Activated T-cell treated with anti-CD3 and anti-CD28 coated beads, Interleukin-2, amount 50 U/mL, for 4 hours (primary cell): ENCODE measurements around the gene MAP3K5. TPM values are rescaled to one million over a fixed set of nuclear protein-coding genes. Genes with fewer than 3 reads are reported as not detected.

Experiments used
- ATAC-seq, 2 donors: fragments of 200-7000 bp; cut with Tn5 transposase; one replicate each; pipeline ENCODE4 v1.10.0; 2021
- DNase-seq: peaks from one replicate; pipeline ENCODE4 v3.0.0-alpha.2; 2020
- H3K27me3 Mint-ChIP-seq: one replicate; pipeline ENCODE4 v1.8.0; 2021; ENCODE audit warnings: low read depth, mixed read lengths
- H3K36me3 Mint-ChIP-seq: one replicate; pipeline ENCODE4 v1.8.0; 2022; ENCODE audit warnings: mixed read lengths; ENCODE audit not compliant: insufficient read depth
- H3K4me1 Mint-ChIP-seq: one replicate; pipeline ENCODE4 v1.8.0; 2021; ENCODE audit warnings: low read depth, mixed read lengths
- H3K4me3 Mint-ChIP-seq: one replicate; pipeline ENCODE4 v1.8.0; 2021; ENCODE audit warnings: mild to moderate bottlenecking, moderate library complexity, mixed read lengths
- H3K9me3 Mint-ChIP-seq: one replicate; pipeline ENCODE4 v1.8.0; 2021; ENCODE audit warnings: mixed read lengths
- total RNA-seq, 3 donors: library from RNA; stranded (reverse); gene quantifications; one replicate each; pipeline ENCODE4 v1.2.1, GENCODE V29; 2021

Gene MAP3K5
- total RNA-seq, 3 donors from 2014 or later: 5.7 to 10.5 (median 7.9) TPM

DNA sequence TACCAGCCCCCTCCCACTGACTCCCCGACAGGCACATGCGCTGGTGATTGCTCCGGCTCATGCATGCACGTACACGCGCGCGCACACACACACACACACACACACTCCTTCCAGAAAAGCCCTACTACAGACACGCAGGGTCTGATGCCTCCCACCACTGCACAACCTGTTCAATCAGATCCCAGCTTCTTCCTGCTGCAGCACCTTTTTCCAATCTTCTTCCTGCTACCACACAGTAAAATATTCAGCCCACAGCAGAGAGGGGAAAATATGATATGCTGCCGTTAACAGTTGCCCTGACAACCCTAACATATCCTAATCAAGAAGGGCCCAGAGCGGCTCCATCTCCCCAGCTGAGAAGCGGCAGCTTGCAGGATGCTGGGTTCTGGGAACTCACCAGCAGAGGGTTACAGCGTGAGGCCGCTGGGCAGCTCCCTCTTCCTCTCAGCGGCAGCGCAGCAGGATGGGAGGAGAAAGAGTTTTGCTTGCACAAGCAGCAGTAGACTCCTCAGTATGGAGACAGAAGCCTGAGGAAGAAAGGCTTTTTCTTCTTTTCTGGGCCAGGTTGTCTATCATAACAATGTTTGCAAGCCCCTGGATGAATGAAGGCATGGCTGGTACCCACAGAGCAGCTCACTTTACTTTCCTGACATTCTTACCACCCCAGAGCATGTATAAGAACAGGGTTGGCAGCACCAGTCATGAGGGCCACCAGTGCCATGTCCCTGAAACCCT is 265.9 kb downstream of the MAP3K5 start:
- H3K4me3 Mint-ChIP-seq: peak overlapping the region; percentile 27

DNA sequence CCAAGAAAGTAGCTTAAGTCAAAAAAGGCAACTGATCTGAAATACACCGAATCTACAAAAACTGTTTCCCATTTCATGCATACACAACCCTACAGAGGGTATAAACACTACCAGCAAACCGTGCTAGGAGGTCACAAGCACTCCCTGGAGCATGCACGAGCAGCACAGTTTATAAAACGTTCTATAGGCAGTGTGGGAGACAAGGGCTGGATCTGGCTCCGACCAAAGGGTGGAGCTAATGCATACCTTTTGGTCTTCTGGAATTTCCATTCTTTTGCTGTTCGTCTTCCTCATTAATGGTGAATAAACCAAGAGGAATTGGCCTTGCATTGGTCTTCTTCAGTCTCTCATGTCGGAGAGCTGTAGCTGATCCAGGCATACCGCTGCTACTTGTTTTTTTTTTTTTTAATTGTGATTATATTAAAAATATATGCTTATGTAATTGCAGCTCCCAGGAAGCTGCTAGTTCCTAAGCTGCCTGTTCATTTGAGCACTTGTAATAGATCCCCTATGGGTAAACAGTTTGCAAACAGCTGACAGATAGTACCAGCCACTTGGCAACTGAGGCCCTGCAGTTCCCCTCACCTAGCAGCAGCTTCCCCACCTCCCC is 266.6 kb downstream of the MAP3K5 start:
- ATAC-seq (no peak), DNase-seq (no peak)
- Mint-ChIP-seq H3K27me3 (peaks cover 9% of the 10 kb centered on the region), H3K4me3 (no peak overlapping the region), H3K36me3 (no peaks in the 10 kb centered on the region), H3K4me1 (peaks cover 11% of the 10 kb centered on the region), H3K9me3 (no peaks in the 10 kb centered on the region)

More for the DNA sequence above, 265.9 kb downstream of the MAP3K5 start:
- DNase-seq: peak; percentile 11
- H3K9me3 Mint-ChIP-seq: no peaks in the 10 kb centered on the region
- peak; percentile 84 to 89 for ATAC-seq
- H3K27me3 Mint-ChIP-seq: peaks cover 9% of the 10 kb centered on the region
- no peaks in the 10 kb centered on the region for H3K36me3 Mint-ChIP-seq
- H3K4me1 Mint-ChIP-seq: peaks cover 11% of the 10 kb centered on the region

DNA sequence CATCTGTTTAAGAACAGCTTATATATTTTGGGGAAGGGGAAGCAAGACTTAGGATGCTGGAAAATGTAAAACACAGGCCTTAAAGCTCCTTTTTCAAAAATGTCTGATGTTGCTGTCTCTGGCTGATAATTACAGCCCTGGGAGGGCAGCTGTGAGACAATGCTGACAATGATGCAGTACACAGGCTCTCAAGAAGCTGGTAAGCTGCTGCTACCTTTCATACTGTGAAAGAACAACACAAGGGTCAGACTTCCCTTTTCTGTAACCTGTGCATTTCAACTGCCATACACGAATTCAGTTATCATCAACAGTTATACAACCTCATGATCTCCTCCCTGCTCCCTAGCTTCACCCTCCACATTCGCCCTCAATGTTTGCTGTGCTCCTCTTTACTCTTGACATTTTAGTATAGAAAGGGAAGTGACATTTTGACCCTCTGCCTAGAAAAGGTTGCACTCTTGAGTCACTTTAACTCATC is 267.3 kb downstream of the MAP3K5 start:
- Mint-ChIP-seq H3K27me3 (peaks cover 9% of the 10 kb centered on the region), H3K9me3 (no peaks in the 10 kb centered on the region), H3K4me3 (no peak overlapping the region), H3K36me3 (no peaks in the 10 kb centered on the region), H3K4me1 (peaks cover 11% of the 10 kb centered on the region)
- ATAC-seq (no peak), DNase-seq (no peak)

DNA sequence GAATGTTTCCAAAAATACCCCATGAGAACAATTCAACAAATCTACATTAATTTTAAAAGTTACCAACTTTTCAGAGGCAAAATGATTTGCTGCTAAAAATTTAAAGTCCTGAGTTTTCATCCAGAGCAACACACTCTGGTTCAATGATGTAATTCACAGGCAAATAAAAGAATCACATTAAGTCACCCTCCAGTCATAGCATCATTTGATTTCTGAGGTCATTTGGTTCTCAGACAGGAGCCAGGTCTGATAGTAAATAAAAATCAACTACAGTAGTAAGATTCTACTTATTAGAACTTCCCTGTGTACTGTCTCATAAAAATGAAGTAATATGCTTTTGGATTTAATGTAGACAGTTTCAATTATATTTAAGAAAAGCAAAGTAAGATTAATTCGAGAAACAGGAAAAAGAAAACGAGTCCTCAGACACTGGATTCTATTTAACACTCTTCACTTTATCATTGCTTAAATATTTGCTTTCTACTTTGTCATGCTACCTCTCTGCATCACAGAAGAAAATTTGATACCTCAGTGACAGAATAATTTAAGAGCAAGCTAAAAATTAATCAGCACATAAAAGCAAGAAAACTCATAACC is 267.8 kb downstream of the MAP3K5 start:
- no peak for ATAC-seq
- Mint-ChIP-seq H3K36me3 (no peaks in the 10 kb centered on the region), H3K4me1 (peaks cover 11% of the 10 kb centered on the region), H3K4me3 (no peak overlapping the region), H3K9me3 (no peaks in the 10 kb centered on the region), H3K27me3 (peaks cover 9% of the 10 kb centered on the region)
- no peak for DNase-seq

DNA sequence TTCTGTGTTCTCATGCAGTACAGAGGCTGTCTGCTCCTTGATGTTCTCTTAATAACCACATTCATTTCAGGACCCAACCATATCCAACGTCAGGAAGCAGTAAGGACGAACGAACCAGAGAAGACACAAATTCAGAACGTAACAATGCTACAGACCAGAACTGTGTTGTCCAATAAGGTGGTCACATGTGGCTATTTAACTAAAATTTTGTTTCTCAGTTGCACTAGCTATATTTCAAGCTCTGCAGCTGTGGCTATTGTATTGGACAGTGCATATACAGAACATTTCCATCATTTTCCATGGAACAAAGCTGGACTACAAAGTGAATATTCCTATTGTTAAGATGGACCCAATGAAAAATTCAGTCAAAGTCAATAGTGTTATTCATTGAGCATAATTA is 269.1 kb downstream of the MAP3K5 start:
- H3K36me3 Mint-ChIP-seq: no peaks in the 10 kb centered on the region
- ATAC-seq: no peak

DNA sequence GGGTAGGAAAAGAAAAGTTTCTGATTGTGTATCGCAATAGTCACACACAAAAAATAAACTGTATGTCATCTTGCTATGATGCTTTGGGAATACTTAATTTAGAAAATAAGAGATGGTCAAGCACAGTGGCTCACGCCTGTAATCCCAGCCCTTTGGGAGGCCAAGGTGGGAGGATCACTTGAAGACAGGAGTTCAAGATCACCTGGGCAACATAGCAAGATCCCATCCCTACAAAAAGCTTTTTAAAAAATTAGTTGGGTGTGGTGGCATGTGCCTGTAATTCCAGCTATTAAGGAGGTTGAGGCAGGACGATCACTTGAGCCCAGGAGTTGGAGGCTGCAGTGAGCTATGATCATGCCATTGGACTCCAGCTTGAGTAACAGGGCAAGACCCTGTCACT is 269.6 kb downstream of the MAP3K5 start:
- Mint-ChIP-seq H3K4me3 (no peak overlapping the region), H3K27me3 (peaks cover 13% of the 10 kb centered on the region), H3K36me3 (no peaks in the 10 kb centered on the region), H3K4me1 (peaks cover 11% of the 10 kb centered on the region), H3K9me3 (no peaks in the 10 kb centered on the region)
- ATAC-seq (no peak), DNase-seq (no peak)

More for the DNA sequence above, 269.1 kb downstream of the MAP3K5 start:
- DNase-seq: no peak
- H3K9me3 Mint-ChIP-seq: no peaks in the 10 kb centered on the region
- H3K27me3 Mint-ChIP-seq: peaks cover 11% of the 10 kb centered on the region
- no peak overlapping the region for H3K4me3 Mint-ChIP-seq
- peaks cover 11% of the 10 kb centered on the region for H3K4me1 Mint-ChIP-seq

DNA sequence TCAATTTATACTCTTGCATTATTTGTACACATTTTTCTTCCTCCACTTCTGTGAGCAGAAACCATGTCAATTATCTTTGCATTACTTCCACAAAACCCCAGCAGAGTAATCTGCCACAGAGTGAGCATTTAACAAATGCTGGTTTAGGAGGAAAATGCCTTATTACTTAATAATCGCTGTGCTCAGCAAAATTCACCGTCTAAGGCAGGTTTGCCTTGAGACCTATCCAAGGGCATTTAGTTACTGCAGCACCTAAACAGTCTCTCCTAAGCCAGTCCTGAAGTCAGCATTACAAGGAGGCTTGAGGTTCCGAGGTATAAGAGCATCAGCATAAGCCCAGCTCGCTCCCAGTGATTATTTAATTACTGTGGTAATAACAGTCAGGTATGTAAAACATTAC is 270.4 kb downstream of the MAP3K5 start:
- ATAC-seq (no peak), DNase-seq (no peak)
- no peaks in the 10 kb centered on the region for H3K9me3 Mint-ChIP-seq
- H3K27me3 Mint-ChIP-seq: peaks cover 12% of the 10 kb centered on the region
- no peak overlapping the region for H3K4me3 Mint-ChIP-seq
- H3K4me1 Mint-ChIP-seq: peaks cover 11% of the 10 kb centered on the region
- no peaks in the 10 kb centered on the region for H3K36me3 Mint-ChIP-seq

DNA sequence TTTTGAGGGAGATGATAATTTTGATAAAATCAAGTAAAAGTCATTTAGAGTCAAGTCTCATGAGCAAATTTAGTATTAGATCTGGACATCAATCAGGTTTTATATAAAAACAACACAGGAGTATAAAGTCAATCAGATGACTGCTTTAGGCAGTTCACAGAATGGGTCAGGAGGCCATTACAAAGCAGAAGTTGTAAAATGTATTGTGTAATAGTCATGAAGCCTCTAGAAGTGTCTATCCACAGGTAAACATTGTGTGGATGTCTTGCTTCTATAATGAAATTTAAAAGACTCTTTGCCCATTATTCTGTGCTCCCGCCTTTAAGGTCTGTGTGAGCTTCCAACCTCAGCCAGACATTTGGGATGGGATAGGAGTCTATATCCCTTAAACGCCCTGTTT is 270.9 kb downstream of the MAP3K5 start:
- Mint-ChIP-seq H3K9me3 (no peaks in the 10 kb centered on the region), H3K4me3 (no peak overlapping the region), H3K36me3 (no peaks in the 10 kb centered on the region), H3K27me3 (peaks cover 11% of the 10 kb centered on the region), H3K4me1 (peaks cover 7% of the 10 kb centered on the region)
- ATAC-seq (no peak), DNase-seq (no peak)

DNA sequence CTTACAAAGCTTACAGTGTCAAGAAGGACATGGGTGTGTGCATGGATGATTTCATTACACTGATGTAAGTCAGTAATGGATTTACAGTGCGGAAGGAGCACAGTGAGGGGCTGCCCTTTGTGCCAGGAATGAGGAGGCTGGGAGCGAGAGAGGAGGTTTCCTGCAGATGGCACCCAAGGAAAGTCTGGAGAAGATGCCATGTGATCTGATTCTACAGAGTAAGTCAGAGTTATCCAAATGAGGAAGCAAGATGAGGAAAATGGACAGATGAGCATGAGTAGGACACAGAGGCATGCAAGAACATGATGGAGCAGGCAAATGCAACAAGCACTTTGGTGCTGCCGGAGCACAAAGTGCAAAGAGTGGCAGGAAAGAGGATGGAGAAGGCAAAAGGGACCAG is 271.8 kb downstream of the MAP3K5 start:
- no peak overlapping the region for H3K4me3 Mint-ChIP-seq
- H3K9me3 Mint-ChIP-seq: no peaks in the 10 kb centered on the region
- DNase-seq: no peak
- no peak for ATAC-seq
- H3K4me1 Mint-ChIP-seq: peaks cover 2% of the 10 kb centered on the region
- H3K36me3 Mint-ChIP-seq: no peaks in the 10 kb centered on the region
- peaks cover 9% of the 10 kb centered on the region for H3K27me3 Mint-ChIP-seq

DNA sequence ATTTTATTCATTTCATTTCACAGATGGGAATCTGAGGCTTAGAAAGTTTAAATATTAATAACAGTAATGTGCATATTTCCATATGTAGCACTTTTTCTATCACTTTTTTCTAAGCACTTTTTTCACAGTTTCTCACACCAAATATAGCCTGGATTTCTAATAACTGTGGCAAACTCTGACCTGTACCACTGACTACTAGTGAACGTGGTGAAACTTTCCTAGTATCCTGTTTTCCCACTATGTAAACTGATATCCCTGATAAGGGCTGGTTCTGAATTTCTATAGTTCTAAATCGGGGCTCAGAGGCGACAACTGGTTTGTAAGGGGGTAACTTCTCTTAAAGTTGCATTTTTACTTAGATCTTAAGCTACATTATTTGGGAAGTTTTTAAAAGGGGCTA is 274.7 kb downstream of the MAP3K5 start:
- H3K4me3 Mint-ChIP-seq: no peak overlapping the region
- no peaks in the 10 kb centered on the region for H3K36me3 Mint-ChIP-seq
- H3K9me3 Mint-ChIP-seq: no peaks in the 10 kb centered on the region
- H3K4me1 Mint-ChIP-seq: no peaks in the 10 kb centered on the region
- ATAC-seq: no peak
- DNase-seq: no peak
- peaks cover 9% of the 10 kb centered on the region for H3K27me3 Mint-ChIP-seq

DNA sequence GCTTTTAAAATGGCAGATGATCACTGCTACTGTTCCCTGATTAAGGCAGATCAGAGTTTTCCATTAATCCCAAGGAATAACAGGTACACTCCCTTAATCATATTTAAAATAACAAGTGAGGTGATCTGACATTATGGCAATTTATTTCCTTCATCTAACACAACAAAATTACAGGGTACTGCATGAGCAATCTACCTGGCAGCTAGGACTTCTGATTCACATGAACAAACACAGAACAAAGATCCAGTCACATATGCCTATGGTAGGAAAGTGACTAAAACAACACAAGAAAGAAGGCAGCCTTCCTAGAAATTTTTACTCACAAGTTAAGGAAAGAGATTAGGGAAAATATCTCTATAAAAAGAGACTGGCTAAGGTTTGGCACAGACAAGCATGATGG is 275.3 kb downstream of the MAP3K5 start:
- Mint-ChIP-seq H3K4me1 (no peaks in the 10 kb centered on the region), H3K27me3 (peaks cover 9% of the 10 kb centered on the region)

DNA sequence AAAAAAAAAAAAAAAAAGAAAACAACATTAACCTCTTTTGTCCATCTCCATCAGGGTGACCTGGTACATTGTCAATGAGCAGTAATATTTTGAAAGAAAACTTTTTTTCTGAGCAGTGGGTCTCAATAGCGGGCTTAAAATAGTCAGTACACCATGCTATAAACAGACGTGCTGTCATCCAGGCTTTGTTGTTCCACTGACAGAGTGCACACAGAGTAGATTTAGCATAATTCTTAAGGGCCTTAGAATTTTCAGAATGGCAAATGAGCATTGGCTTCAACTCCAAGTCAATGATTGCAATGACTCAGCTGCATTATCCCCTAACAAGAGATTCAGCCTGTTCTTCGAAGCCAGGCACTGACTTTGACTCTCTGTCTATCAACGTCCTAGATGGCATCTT is 277.7 kb downstream of the MAP3K5 start:
- no peak overlapping the region for H3K4me3 Mint-ChIP-seq
- H3K27me3 Mint-ChIP-seq: peaks cover 9% of the 10 kb centered on the region
- no peak for ATAC-seq
- no peaks in the 10 kb centered on the region for H3K9me3 Mint-ChIP-seq
- DNase-seq: no peak
- H3K36me3 Mint-ChIP-seq: no peaks in the 10 kb centered on the region
- H3K4me1 Mint-ChIP-seq: peaks cover 13% of the 10 kb centered on the region

More for the DNA sequence above, 275.3 kb downstream of the MAP3K5 start:
- H3K36me3 Mint-ChIP-seq: no peaks in the 10 kb centered on the region
- ATAC-seq (no peak), DNase-seq (no peak)
- no peaks in the 10 kb centered on the region for H3K9me3 Mint-ChIP-seq
- no peak overlapping the region for H3K4me3 Mint-ChIP-seq

DNA sequence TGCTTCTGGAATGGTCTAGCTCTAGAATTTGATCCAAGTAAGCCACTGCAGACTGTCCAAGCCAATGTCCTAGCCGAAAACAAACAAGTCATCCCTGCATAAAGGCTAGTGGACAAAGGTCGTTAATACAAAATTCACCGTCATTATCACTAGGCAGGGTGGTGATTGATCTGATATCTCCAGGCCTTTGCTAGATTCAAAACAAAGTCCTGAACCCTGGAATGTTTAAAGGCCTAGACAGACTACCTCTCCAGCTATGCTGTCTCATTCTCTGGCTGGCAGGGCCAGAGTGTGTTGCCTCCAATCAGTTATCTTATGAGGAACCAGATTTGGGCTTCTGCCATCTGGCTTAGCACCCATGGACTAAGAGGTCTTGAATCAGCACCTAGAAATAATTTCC is 280.4 kb downstream of the MAP3K5 start:
- H3K4me1 Mint-ChIP-seq: peaks cover 13% of the 10 kb centered on the region
- no peak for ATAC-seq
- DNase-seq: no peak
- H3K4me3 Mint-ChIP-seq: no peak overlapping the region
- peaks cover 3% of the 10 kb centered on the region for H3K27me3 Mint-ChIP-seq
- H3K9me3 Mint-ChIP-seq: no peaks in the 10 kb centered on the region
- H3K36me3 Mint-ChIP-seq: no peaks in the 10 kb centered on the region

DNA sequence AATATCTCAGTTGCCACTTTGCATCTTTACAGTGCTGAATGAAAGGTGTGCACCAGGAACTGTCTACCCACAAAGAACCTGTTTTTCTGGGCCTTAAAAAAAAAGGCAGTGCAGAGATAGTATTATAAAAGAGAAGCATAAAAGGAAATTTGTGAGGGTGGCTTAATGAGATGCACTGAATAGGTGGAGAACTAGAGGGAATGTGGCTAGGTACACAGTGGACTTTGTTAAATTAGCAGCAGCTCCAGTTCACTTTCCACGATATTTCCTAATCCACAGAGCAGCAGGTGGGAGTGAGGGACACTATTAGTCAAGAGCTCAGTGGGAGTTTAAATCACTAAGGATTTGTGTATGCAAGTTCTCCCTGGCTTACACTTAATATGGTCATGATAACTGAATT is 280.9 kb downstream of the MAP3K5 start:
- H3K4me3 Mint-ChIP-seq: no peak overlapping the region
- H3K9me3 Mint-ChIP-seq: no peaks in the 10 kb centered on the region
- no peaks in the 10 kb centered on the region for H3K36me3 Mint-ChIP-seq
- ATAC-seq (no peak), DNase-seq (no peak)
- peaks cover 3% of the 10 kb centered on the region for H3K27me3 Mint-ChIP-seq
- H3K4me1 Mint-ChIP-seq: peaks cover 13% of the 10 kb centered on the region

DNA sequence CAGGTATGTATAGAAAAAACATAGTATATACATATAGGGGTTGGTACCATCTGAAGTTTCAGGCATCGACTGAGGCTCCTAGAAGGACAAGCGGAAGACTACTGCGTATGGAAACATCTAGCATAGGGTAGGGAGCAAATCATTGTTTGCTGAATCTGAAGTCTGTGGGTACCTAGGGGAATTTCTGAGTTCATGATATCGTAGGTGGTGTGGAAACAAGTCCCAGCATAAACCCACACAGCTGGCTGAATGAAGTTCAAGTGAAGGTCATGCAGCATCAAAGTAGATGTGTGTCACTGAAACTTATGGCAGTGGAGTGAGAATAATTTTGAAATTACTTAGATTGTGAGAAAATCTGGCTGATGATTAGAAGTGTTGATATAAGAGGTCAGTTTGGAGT is 281.5 kb downstream of the MAP3K5 start:
- no peaks in the 10 kb centered on the region for H3K27me3 Mint-ChIP-seq
- peak; percentile 63 to 77 for ATAC-seq
- H3K4me1 Mint-ChIP-seq: peaks cover 13% of the 10 kb centered on the region
- DNase-seq: peak; percentile 6
- no peaks in the 10 kb centered on the region for H3K9me3 Mint-ChIP-seq
- no peaks in the 10 kb centered on the region for H3K36me3 Mint-ChIP-seq
- H3K4me3 Mint-ChIP-seq: no peak overlapping the region
